Left lobe of liver (tissue), 2 donors: ENCODE measurements around the gene ZDHHC16. TPM values are rescaled to one million over a fixed set of nuclear protein-coding genes. Genes with fewer than 3 reads are reported as not detected.
"Not testable (repeated sequence)": the region's sequence is repeated elsewhere in the genome, so short reads cannot be mapped to it uniquely, and the experiment has no call there.

Source experiments
- ATAC-seq: fragments of 200-7000 bp; cut with Tn5 transposase; one replicate; pipeline ENCODE4 v1.9.1; 2020; ENCODE audit warnings: mild to moderate bottlenecking, moderate library complexity
- DNase-seq: peaks from one replicate; pipeline ENCODE4 v3.0.0-alpha.2; 2020; ENCODE audit warnings: low spot score
- total RNA-seq: library from RNA; stranded (reverse); gene quantifications from one replicate; pipeline ENCODE4 v1.2.1, GENCODE V29; 2021
- donor health status: DM: no; HTN: no; CAD: no; lungs with moderate emphysema.
- donor health status: DM: no; HTN: yes; CAD: no.

ZDHHC16 gene
- total RNA-seq = 25.2 TPM

GRCh38 chr10:97445722-97446639, at the start of gene ZDHHC16, which contains the start of gene EXOSC1:
ZDHHC16 (plus strand) TSS chr10:97446175; CDS start chr10:97451676, 5,501 bp downstream.
EXOSC1 (minus strand) TSS chr10:97446006; CDS start chr10:97445985, 21 bp downstream.
- ATAC-seq (peak; percentile 96), DNase-seq (peak; percentile 94)

GRCh38 chr10:97399843-97400545, 46.0 kb upstream of the ZDHHC16 start:
- DNase-seq (no peak), ATAC-seq (peak; percentile 21)

- ATAC-seq (peak; percentile 98), DNase-seq (peak; percentile 89)
These were observed 45.1 kb upstream of the ZDHHC16 start, which contains the start of gene RRP12 for GRCh38 chr10:97400665-97401454. RRP12 (minus strand) TSS chr10:97401340; CDS start chr10:97401231, 109 bp downstream.

GRCh38 chr10:97401455-97401919, 44.5 kb upstream of the ZDHHC16 start:
- ATAC-seq = no peak

GRCh38 chr10:97404044-97404443, 41.9 kb upstream of the ZDHHC16 start:
- no peak for ATAC-seq
- DNase-seq = no peak

More at GRCh38 chr10:97401455-97401919, 44.5 kb upstream of the ZDHHC16 start:
- no peak for DNase-seq

- DNase-seq (no peak), ATAC-seq (no peak)
These were observed 39.9 kb upstream of the ZDHHC16 start for GRCh38 chr10:97406064-97406463.

- DNase-seq, ATAC-seq: not testable (repeated sequence)
These were observed 39.5 kb upstream of the ZDHHC16 start for GRCh38 chr10:97406483-97406882.

GRCh38 chr10:97407211-97407951, 38.6 kb upstream of the ZDHHC16 start:
- peak; percentile 96 for ATAC-seq
- DNase-seq = peak; percentile 59

- ATAC-seq (no peak), DNase-seq (no peak)
These were observed 38.1 kb upstream of the ZDHHC16 start for GRCh38 chr10:97407952-97408248.

- no peak for ATAC-seq
- DNase-seq = no peak
These were observed 37.4 kb upstream of the ZDHHC16 start for GRCh38 chr10:97408496-97408992.

- no peak for ATAC-seq
These were observed 34.6 kb upstream of the ZDHHC16 start for GRCh38 chr10:97411406-97411805.

GRCh38 chr10:97412891-97413304, 33.1 kb upstream of the ZDHHC16 start:
- no peak for ATAC-seq
- no peak for DNase-seq

More at GRCh38 chr10:97411406-97411805, 34.6 kb upstream of the ZDHHC16 start:
- no peak for DNase-seq

- DNase-seq (no peak), ATAC-seq (no peak)
These were observed 29.4 kb upstream of the ZDHHC16 start for GRCh38 chr10:97416565-97416964.

- not testable (repeated sequence) for ATAC-seq, DNase-seq
These were observed 22.2 kb upstream of the ZDHHC16 start for GRCh38 chr10:97423757-97424098.

GRCh38 chr10:97425964-97426775, 19.8 kb upstream of the ZDHHC16 start, which contains the start of gene PGAM1:
PGAM1 (plus strand) TSS chr10:97426191; CDS start chr10:97426308, 117 bp downstream.
- peak; percentile 88 for ATAC-seq
- DNase-seq = peak; percentile 98

GRCh38 chr10:97426776-97427570, 19.0 kb upstream of the ZDHHC16 start:
- ATAC-seq = no peak
- DNase-seq = no peak

- ATAC-seq (peak; percentile 54), DNase-seq (peak; percentile 65)
These were observed 18.3 kb upstream of the ZDHHC16 start for GRCh38 chr10:97427571-97428179.

- DNase-seq = no peak
- ATAC-seq = no peak
These were observed 17.4 kb upstream of the ZDHHC16 start for GRCh38 chr10:97428572-97428981.
